GM21717 (cell line): ENCODE measurements around the gene FHL1.
"Not testable (repeated sequence)": the region's sequence is repeated elsewhere in the genome, so short reads cannot be mapped to it uniquely, and the experiment has no call there.

Experiments used
- ATAC-seq: cut with Tn5 transposase; IDR thresholded peaks from one replicate; pipeline ENCODE4 v1.9.1; 2021; ENCODE audit warnings: mild to moderate bottlenecking, moderate library complexity; ENCODE audit not compliant: unreplicated experiment

FHL1 gene

DNA sequence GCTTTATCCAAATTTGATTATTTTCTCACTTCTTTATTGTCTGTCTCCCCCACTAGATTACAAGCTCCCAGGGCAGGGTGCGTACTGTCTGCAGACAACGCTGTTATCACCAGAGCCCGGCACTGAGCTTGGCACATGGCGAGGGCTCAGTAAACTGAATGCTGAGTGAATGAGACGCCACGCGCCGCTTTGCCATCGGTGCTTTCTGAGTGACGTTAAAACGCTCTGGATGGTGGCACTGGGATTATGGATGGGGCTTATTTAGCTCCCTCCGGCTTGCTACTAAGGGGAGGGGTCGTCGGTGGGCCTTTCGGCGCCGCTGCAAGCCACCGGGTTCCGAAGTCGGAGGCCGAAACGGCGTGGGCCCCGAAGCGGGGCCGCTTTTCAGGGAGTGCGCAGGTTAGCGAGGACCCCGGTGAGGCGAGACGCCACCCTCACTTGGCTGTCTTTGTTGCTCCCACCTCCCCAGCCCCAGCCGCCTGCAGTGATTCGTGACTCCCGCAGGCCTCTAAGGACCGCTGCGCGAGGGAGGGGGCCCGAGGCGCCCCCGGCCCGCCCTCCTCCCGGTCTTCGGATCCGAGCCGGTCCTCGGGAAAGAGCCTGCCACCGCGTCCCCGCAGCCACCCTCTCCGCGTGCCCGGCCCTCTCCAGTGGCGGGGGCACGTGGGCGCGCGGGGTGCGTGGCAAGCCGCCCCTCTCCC, 569 bp upstream of the FHL1 start:
- ATAC-seq: no peak

DNA sequence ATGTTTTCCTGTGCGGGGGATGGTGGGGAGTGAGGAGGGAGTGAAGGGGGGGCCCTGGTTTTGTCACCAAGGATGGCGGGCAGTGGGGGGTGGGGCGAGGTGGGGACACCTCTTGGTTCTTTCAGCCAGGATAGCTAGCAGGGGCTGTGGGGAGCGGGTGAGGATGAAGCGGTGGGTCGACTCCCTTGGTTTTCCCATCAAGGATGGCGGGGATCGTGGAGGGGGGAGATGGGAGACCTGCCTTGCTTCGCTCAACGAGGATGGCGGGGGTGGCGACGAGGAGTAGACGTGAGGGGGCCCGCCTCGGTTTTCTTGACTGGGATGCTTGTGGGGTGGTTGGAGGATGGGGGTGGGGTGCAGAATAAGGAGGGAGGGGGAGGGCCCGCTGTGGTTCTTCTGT, 643 bp downstream of the FHL1 start:
- ATAC-seq: no peak

DNA sequence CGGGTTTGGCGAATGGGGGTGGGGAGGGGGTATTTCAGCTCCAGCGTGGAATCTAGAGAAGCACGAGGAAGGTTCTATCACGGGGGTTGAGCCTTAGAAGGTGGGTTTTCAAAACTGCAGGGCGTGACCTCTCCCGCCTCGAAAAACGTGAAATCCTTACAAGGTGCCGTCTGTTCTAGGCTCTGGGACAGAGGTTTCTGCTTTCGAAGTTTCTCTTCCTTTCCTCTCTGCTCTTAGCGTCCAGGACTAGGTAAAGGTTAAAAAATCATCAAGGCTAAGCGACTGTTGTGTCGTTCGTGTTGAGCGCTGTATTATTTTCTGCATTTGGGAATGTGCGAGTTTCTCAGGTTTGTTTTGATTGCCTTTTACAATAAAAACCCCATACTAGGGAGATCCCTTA, 1.1 kb downstream of the FHL1 start:
- ATAC-seq: no peak

- no peak for ATAC-seq
Observed at GRCh38 chrX:136154998-136155397, 7.7 kb downstream of the FHL1 start.

DNA sequence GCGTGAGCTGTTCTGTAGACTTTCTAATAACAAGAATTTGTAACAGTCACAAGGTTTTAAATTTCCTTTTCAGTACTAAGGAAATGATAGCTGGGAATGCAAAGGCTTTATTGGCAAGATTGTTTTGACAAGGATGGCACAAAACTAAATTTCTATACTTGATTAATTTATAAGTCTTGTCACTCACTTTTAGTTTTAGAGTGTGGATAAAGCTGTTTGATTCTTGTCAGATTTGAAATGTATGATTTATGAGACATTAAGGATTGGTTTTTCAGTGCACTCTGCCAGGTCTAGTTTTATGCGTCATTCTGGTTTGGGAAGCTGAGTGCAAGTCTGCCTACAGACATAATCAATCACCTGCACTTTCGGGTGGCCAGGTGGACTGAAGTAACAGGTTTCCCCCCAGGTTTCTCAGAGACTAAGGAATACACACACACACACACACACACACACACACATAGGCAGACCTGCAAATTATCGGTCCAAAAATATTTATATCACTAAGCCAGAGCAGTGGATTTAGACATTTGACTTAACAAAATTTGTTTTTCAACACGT, 9.3 kb downstream of the FHL1 start:
- no peak for ATAC-seq

GRCh38 chrX:136157187-136157586, 9.9 kb downstream of the FHL1 start:
- no peak for ATAC-seq

DNA sequence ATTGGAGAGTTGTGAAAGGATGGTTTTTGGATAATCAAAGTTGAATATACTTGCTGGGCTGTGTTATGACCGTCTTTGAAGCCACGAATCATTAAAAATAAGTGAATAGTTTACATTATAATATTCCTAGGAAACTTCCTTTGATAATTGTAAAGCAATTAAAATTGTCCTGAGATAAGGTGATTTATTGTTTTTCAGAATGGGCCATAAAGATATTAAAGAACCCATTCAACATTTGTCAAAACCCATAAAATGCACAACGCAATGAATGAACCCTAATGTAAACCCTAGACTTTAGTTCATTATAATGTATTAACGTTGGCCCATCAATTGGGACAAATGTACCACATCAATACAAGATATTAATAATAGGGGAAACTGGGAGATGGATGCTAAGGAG, 11.4 kb downstream of the FHL1 start:
- ATAC-seq: no peak

DNA sequence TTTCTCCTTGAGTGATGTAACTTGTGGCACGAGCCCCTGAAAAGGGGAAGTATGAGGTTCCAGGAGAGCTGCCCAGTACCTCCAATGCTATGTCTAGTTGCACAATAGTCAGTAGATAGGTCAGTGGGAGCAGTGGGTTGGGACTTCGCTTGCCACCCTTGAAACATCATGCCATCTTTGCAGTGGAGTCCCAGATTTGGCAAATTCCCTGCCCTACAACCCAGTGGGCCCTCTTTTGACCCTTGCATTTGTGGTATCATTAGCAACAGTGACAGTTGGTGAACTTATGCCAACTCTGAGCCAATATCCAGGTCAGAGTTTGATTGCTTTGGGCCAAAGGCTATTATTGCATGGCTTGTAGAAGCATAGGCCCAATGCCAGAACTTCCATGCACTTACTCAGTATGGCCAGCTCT, 12.3 kb downstream of the FHL1 start:
- ATAC-seq: no peak

DNA sequence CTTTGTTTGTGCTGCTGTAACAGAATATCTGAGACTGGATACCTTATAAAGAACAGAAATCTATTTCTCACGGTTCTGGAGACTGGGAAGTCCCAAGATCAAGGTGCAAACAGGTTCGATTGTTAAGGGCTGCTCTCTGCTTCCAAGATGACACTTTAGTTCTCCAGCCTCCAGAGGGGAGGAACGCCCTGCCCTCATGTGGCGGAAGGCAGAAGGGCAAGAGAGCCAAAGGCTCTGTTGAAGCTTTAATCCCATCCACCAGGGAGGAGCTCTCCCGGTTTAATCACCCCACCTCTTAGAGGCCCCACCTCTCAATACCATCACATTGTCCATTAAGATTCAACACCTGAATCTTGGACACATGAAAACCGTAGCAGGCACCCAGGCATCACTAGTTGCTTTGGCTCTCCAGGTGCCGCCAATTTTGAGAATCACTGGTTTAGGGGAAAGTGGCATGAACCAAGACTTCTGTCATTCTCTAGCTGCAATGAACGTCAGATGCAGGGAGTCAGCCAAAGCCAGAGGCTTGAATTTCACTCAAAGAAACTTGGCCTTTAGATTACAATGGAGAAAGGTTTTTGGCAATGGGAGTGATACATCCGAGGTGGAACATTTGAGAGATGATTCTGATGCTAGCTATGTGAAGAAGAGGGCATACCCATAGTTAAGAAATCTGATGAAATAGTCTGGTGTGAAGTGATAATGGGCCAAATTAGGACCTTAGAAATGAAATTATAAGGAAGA, 15.7 kb downstream of the FHL1 start:
- ATAC-seq: peak; percentile 75

DNA sequence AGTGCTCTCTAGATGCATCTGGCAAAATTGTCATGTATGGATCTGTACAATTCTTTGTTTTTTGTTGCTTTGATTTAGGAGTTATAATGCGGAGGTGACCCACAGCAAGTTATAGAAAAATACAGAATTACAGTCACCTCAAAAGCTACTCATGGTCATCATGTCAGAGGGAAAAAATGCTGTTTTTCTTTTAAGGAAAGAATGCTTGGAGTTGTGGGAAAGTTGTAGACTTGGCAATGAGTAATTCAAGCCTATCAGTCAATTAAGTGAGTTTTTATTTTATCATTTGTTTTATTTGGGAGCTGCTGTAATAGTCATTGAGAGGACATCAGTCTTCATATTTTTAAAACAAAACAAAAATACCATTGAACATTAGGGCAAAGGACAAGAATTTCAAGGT, 16.4 kb downstream of the FHL1 start:
- ATAC-seq: no peak

DNA sequence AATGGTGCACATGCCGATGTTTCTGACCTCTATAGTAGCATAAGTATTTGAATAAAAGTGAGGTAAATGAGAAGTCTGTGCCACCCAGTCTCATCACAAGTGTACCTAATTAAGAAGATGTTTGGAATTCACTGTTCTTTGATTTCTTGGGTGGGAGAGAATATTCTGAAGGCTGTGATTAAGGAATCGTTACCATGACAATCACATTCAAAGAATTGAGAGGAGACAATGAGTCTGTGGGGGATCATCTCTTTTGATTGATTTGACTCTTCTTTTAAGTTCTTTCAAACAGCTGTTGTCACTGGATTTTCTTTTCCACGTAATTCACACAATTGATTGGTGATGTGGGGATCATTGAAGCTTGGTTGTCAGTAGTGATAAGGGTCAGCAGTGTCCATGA, 18.1 kb downstream of the FHL1 start:
- ATAC-seq: no peak

DNA sequence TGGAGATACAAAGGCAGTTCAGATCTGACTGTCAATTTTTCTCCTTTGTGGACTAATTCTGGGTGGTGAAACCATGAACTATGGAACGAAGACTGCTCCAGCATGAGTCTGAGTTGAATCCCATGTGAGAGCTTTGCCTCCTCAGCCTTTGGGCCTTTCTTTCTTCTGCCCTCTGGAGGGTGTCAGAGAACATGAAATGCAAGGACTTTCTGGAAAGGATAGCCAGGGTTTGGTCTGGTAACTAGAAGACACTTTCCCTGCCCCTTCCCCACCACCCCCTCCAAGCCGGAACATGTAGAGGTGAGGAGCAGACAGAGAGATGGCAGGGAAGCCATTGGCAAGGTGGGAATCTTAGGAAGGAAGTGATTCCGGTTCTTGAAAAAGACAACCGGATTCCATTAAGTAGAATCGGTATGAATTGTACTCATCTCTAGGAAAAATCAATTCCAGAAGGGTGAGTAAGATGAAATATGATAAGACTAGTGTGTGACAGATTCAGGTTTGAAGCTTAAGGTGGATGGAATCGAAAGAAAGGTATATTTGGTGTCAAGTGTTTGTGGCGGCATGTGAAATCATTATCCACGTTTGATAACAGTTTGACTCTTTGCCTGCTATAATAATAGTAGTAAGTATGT, 19.0 kb downstream of the FHL1 start:
- ATAC-seq: no peak

- ATAC-seq: not testable (repeated sequence)
Observed at GRCh38 chrX:136167989-136168388, 20.7 kb downstream of the FHL1 start.

- ATAC-seq: no peak
Observed at GRCh38 chrX:136168929-136169735, 21.8 kb downstream of the FHL1 start.

DNA sequence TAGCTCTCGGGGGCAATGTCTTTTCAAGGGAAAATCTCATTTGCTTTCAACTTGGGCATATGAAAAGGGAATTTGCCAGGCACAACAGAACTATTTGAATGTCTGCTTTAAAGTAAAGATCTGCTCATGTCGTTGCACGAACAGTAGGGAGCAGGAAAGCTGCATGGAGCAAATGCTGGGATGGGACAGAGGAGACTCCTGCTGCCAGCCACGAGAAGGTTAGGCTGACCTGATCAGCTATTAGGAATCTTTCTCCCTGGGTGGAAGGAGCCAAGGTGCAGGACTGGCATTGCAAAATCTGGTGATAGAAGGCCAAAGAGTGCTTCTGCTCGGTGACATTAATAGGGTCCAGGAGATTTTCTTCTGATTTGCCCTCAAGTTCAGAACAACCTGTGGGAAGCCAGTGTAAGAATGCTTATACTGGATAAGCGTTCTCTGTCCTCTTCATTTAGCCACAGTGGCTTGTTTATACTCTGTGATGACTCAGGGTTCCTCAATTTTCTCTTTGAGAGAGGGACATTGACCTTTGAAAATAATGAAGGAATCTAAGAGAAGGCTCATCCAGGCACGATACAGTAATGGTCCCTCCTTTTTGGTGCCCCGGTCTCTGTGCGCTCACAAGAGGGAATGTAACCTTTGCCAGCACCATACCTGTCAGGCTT, 22.9 kb downstream of the FHL1 start:
- no peak for ATAC-seq

- ATAC-seq: no peak
Observed at GRCh38 chrX:136171420-136171819, 24.1 kb downstream of the FHL1 start.

DNA sequence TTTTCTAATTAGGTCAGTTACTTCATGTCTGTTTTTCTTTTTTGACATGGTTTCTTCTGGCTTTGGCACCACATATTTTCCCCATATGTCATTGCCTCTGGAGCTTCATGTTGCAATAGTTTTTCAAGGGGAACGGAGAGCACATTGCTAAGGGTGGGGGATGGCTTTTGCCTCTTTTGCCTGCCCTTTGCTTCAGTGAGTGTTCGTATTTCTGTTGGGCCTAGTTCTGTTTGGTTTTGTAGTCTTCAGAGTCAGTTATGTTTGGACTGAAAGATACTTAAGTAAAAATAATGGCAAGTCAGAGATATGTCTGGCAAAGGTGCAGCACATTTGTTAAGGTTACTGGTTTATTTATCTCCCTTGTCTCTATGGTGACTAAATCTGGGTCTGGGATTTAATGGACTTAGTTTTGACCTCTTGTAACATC, 29.1 kb downstream of the FHL1 start:
- no peak for ATAC-seq

- no peak for ATAC-seq
Observed at GRCh38 chrX:136179133-136179532, 31.8 kb downstream of the FHL1 start.

DNA sequence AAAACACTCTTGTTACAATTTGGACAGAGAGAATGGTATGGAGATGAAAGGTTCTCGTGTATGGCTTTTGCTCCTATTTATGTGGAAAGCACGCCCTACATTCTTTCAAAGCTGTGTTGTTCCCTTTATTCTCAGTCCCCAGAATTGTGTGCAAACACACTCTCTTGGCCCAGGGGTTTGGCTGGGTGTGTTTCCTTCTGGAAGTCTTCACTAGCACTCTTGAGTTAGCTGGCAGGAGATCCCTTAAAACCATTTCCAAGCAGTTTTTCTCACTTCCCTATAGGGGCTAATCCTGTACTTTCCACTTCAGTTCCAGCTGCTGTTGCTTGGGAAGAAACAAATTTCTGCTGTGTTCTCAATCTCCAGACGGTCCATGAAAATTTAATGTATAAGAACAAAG, 35.1 kb downstream of the FHL1 start:
- ATAC-seq: no peak

DNA sequence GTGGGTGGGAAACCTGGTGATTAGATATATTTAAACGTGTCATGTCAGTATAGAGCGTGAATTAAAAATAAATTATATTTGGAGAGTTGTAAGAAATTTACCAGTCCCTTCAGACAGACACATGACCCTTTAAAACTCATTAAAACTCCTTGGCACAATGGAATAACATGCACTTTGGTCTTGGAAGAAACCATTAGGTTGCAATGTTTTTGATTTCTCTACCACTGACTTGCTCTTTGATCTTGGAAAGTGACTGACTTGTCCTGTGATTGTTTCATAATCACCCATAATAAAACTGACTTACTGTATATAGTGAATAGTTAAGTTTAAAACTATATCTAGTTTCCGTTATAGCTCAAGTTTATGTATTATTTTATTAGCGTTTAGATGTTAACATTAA, 35.8 kb downstream of the FHL1 start:
- no peak for ATAC-seq
